NT2/D1 (cell line): ENCODE measurements around the gene OR10V1.

Source experiments
- DNase-seq: peaks from one replicate; pipeline ENCODE4 v3.0.0-alpha.2; 2011; ENCODE audit warnings: low read depth, low spot score
- H3K27me3 ChIP-seq: 2 replicates; pipeline ENCODE4 v1.6.0; 2011; ENCODE audit warnings: mild to moderate bottlenecking; ENCODE audit not compliant: insufficient read length, insufficient read depth
- H3K36me3 ChIP-seq: 2 replicates; pipeline ENCODE4 v1.6.1; 2011; ENCODE audit warnings: mild to moderate bottlenecking, low read length, mixed read lengths; ENCODE audit not compliant: insufficient read depth, insufficient read length
- H3K4me1 ChIP-seq: 2 replicates; pipeline ENCODE4 v1.5.1; 2011; ENCODE audit not compliant: insufficient read depth, insufficient read length
- H3K4me3 ChIP-seq: 2 replicates; pipeline ENCODE4 v1.5.1; 2011; ENCODE audit warnings: low read depth; ENCODE audit not compliant: insufficient read length
- H3K9ac ChIP-seq: 2 replicates; pipeline ENCODE4 v1.6.0; 2011; ENCODE audit warnings: low read depth; ENCODE audit not compliant: insufficient read length
- H3K9me3 ChIP-seq: 2 replicates; pipeline ENCODE4 v1.5.1; 2011; ENCODE audit warnings: mild to moderate bottlenecking, low read length; ENCODE audit not compliant: insufficient read depth
- SUZ12 ChIP-seq: IDR thresholded peaks from 2 replicates; pipeline ENCODE4 v1.6.1; 2011; ENCODE audit not compliant: insufficient read length, insufficient read depth; ENCODE audit errors: extremely low read depth
- YY1 ChIP-seq: IDR thresholded peaks from 2 replicates; pipeline ENCODE4 v1.6.1; 2011; ENCODE audit not compliant: insufficient read length, insufficient read depth
- ZNF274 ChIP-seq: IDR thresholded peaks from 2 replicates; pipeline ENCODE4 v1.6.1; 2011; ENCODE audit warnings: mild to moderate bottlenecking, low read depth, low read length

The OR10V1 gene

DNA sequence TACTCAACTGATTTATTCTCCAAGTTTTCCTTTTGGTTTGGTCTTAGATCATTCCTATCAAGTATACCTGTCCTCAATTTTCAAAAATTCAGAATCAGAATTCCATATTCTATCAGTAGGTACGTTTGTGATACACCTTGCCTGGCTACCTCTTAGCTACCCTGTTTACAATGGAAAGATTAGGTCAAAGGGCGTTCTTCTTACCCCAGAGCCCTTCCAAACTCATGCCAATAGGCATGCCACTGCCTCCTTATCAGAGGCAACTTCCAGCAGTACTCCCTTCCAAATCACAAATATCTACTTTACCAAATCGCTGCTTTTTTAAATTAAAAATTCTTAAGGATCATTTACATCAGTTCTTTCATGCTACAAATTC lies 45.8 kb downstream of the OR10V1 start:
- H3K4me3 ChIP-seq, result peak overlapping the region; percentile 84
- no peaks in the 10 kb centered on the region for H3K9me3 ChIP-seq
- H3K4me1 ChIP-seq, result no peaks in the 10 kb centered on the region
- no peak for DNase-seq
- H3K9ac ChIP-seq, result peak overlapping the region; percentile 86
- peaks cover 40% of the 10 kb centered on the region for H3K36me3 ChIP-seq
- TF ChIP-seq ZNF274, result no peak
- no peak for TF ChIP-seq SUZ12
- no peak for TF ChIP-seq YY1
- no peaks in the 10 kb centered on the region for H3K27me3 ChIP-seq

DNA sequence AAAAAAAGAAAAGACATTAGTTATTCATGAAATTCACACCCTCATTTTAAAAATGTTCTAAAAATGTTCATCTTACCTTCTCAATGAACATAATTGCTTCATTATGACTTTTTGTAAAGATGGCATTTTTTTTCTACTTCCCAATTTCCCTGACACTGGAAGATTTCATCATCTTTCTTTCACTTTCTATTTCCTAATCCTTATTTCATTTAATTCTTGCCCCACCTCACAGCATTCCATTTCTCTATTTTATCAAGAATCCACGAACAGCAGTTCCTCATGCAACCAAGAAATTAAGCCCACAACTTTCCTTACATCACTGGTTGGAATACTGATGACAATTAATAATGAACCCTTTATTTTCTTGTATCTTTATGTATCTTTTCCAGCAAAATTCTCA lies 46.7 kb downstream of the OR10V1 start:
- H3K4me3 ChIP-seq, result no peak overlapping the region
- DNase-seq, result no peak
- no peak overlapping the region for H3K9ac ChIP-seq
- no peaks in the 10 kb centered on the region for H3K27me3 ChIP-seq
- TF ChIP-seq SUZ12 (no peak), YY1 (no peak), ZNF274 (no peak)
- H3K9me3 ChIP-seq, result no peaks in the 10 kb centered on the region
- peaks cover 49% of the 10 kb centered on the region for H3K36me3 ChIP-seq
- no peaks in the 10 kb centered on the region for H3K4me1 ChIP-seq
